Activated naive CD4-positive, alpha-beta T cell (primary cell): ENCODE data around the gene GPR153.

Experiments used
- DNase-seq, 4 experiments: peaks; one replicate each; lab custom pipeline; 2025; lab: John Stamatoyannopoulos, UW

GPR153 gene

GRCh38 chr1:6248932-6249738, 11.8 kb downstream of the GPR153 start:
- DNase-seq: no peak

GRCh38 chr1:6248161-6248776, 12.6 kb downstream of the GPR153 start:
- DNase-seq: no peak

GRCh38 chr1:6247651-6248050, 13.2 kb downstream of the GPR153 start:
- DNase-seq: no peak

GRCh38 chr1:6246497-6247467, 14.1 kb downstream of the GPR153 start:
- DNase-seq: peak; percentile 38 to 76 (median 68)

- DNase-seq: peak in 1 of 4 experiments; percentile 10
Observed at GRCh38 chr1:6245869-6246496, 14.9 kb downstream of the GPR153 start.

GRCh38 chr1:6245086-6245868, 15.6 kb downstream of the GPR153 start:
- peak; percentile 42 to 71 (median 56) for DNase-seq

- no peak for DNase-seq
Observed at GRCh38 chr1:6244401-6245049, 16.4 kb downstream of the GPR153 start.

- no peak for DNase-seq
Observed at GRCh38 chr1:6243993-6244392, 16.9 kb downstream of the GPR153 start, which contains the start of gene HES3. Gene HES3 (plus strand): TSS chr1:6244179. CDS start chr1:6244366, 187 bp downstream.

- no peak for DNase-seq
Observed at GRCh38 chr1:6243053-6243834, 17.7 kb downstream of the GPR153 start.

GRCh38 chr1:6241887-6242740, 18.8 kb downstream of the GPR153 start:
- DNase-seq: no peak

- DNase-seq: no peak
Observed at GRCh38 chr1:6241107-6241886, 19.6 kb downstream of the GPR153 start.

GRCh38 chr1:6239950-6240768, 20.7 kb downstream of the GPR153 start:
- DNase-seq: no peak

GRCh38 chr1:6239213-6239752, 21.6 kb downstream of the GPR153 start:
- DNase-seq: no peak

- DNase-seq: no peak
Observed at GRCh38 chr1:6237093-6237492, 23.8 kb downstream of the GPR153 start.

- no peak for DNase-seq
Observed at GRCh38 chr1:6235296-6235677, 25.6 kb downstream of the GPR153 start.

- no peak for DNase-seq
Observed at GRCh38 chr1:6234502-6235295, 26.2 kb downstream of the GPR153 start.
